Lower leg skin (tissue), 4 donors: ENCODE data around the gene ZNF300. TPM values are rescaled to one million over a fixed set of nuclear protein-coding genes. Genes with fewer than 3 reads are reported as not detected.

Source experiments
- DNase-seq, 2 donors: peaks; one replicate each; pipeline ENCODE4 v3.0.0-alpha.2; 2019; ENCODE audit warnings: low spot score in 2 of 2
- H3K4me3 ChIP-seq: fragments of 200-600 bp; sonication (generic); 2 replicates; pipeline ENCODE4 v1.5.1; 2017; ENCODE audit warnings: mild to moderate bottlenecking, low read depth; ENCODE audit not compliant: poor library complexity, severe bottlenecking
- CTCF ChIP-seq, 3 donors: fragments of 450-650 bp; IDR thresholded peaks; one replicate each; pipeline ENCODE4 v1.5.1; 2016; ENCODE audit warnings: antibody characterized with exemption in 3 of 3, mild to moderate bottlenecking in 3 of 3, moderate library complexity in 2 of 3
- POLR2A ChIP-seq, 2 donors: fragments of 450-650 bp; IDR thresholded peaks; one replicate each; pipeline ENCODE4 v1.6.1; 2016 to 2017; ENCODE audit warnings: antibody characterized with exemption in 2 of 2, mild to moderate bottlenecking in 1 of 2, moderate library complexity in 1 of 2
- WGBS, 2 donors: methylation state at CpG; one replicate each; pipeline ENCODE4 v1.1.5; 2018; 5-methylcytosine and 5-hydroxymethylcytosine counted together
- intact Hi-C: fragments of 100-400 bp; cut with DNase I; formaldehyde crosslinking; loops from one replicate; pipeline ENCODE4 v1.15.0; 2023; ENCODE audit warnings: low total_unique reads
- total RNA-seq, 4 donors: library from RNA; depleted of rRNA; stranded (reverse); fragments of >200 nt; gene quantifications; one replicate each; pipeline ENCODE4 v1.1.0, GENCODE V29; 2016

ZNF300 gene
- total RNA-seq = 1 to 10 TPM in 3 of 4 donors, under 1 TPM in 1; 0.80 to 1.8 (median 1.4) TPM

- peak; percentile 77 to 95 for DNase-seq
- WGBS, 2 donors = 5 to 7% methylated on average over 36 of the region's 36 CpGs
- H3K4me3 ChIP-seq = peak within 1 kb of the TSS; percentile 40
- intact Hi-C loops = no loop called here
- TF ChIP-seq CTCF (IDR thresholded peaks at IDR 0.05) (no peak), POLR2A (IDR thresholded peaks at IDR 0.05) (no peak)
Measured at GRCh38 chr5:150904479-150905311, at the start of gene ZNF300. ZNF300 (minus strand) TSS chr5:150904980; CDS start chr5:150903155, 1,825 bp downstream.

- no peak overlapping the region for H3K4me3 ChIP-seq
- no peak for DNase-seq
- WGBS, 2 donors = 48 to 73% methylated on average over 2 of the region's 2 CpGs
- intact Hi-C loops = no loop called here
- no peak for TF ChIP-seq POLR2A (IDR thresholded peaks at IDR 0.05)
- TF ChIP-seq CTCF (IDR thresholded peaks at IDR 0.05) = no peak
Measured at GRCh38 chr5:150948539-150948938, 43.8 kb upstream of the ZNF300 start.

- DNase-seq = peak; percentile 58 to 93
- WGBS, 2 donors = 5 to 6% methylated on average over 34 of the region's 34 CpGs
- intact Hi-C loops = no loop called here
- TF ChIP-seq POLR2A (IDR thresholded peaks at IDR 0.05) = no peak
- no peak for TF ChIP-seq CTCF (IDR thresholded peaks at IDR 0.05)
- peak overlapping the region; percentile 39 for H3K4me3 ChIP-seq
Measured at GRCh38 chr5:150946351-150946905, 41.6 kb upstream of the ZNF300 start.

- TF ChIP-seq POLR2A (IDR thresholded peaks at IDR 0.05) = no peak
- no peak for TF ChIP-seq CTCF (IDR thresholded peaks at IDR 0.05)
- peak overlapping the region; percentile 39 for H3K4me3 ChIP-seq
- DNase-seq = no peak
- 39% methylated on average over 5 of the region's 5 CpGs for WGBS, 2 donors
- intact Hi-C loops = no loop called here
Measured at GRCh38 chr5:150945947-150946346, 41.2 kb upstream of the ZNF300 start.

GRCh38 chr5:150945486-150945885 is 40.7 kb upstream of the ZNF300 start:
- WGBS, 2 donors = 83 to 86% methylated on average over 1 of the region's 1 CpG
- no peak for TF ChIP-seq POLR2A (IDR thresholded peaks at IDR 0.05)
- TF ChIP-seq CTCF (IDR thresholded peaks at IDR 0.05) = no peak
- no peak overlapping the region for H3K4me3 ChIP-seq
- intact Hi-C loops = no loop called here
- no peak for DNase-seq
